ENCODE data around the gene EFNB2. TPM values are rescaled to one million over a fixed set of nuclear protein-coding genes. Genes with fewer than 3 reads are reported as not detected.
A peak's percentile ranks its signal among the peaks of the same experiment; 100 is the strongest.

The EFNB2 gene
- total RNA-seq, 4 donors from 2014 or later, result 8.8 to 65.3 (median 22.7) TPM

GRCh38 chr13:106478116-106478515, 57.3 kb downstream of the EFNB2 start:
- no peak for DNase-seq

GRCh38 chr13:106477303-106477702, 58.2 kb downstream of the EFNB2 start:
- Histone ChIP-seq H3K36me3 (no peaks in the 10 kb centered on the region), H3K9me3 (no peaks in the 10 kb centered on the region), H3K27ac (no peak overlapping the region), H3K4me3 (no peak overlapping the region), H3K4me1 (no peaks in the 10 kb centered on the region), H3K27me3 (no peaks in the 10 kb centered on the region)
- DNase-seq, result no peak
- intact Hi-C loops (cut with DNase I; ENCODE audit: low total_unique reads), result no loop called here
- TF ChIP-seq POLR2A (IDR thresholded peaks at IDR 0.05) (no peak), CTCF (IDR thresholded peaks at IDR 0.05) (no peak)

More at GRCh38 chr13:106478116-106478515, 57.3 kb downstream of the EFNB2 start:
- Histone ChIP-seq H3K36me3 (no peaks in the 10 kb centered on the region), H3K9me3 (no peaks in the 10 kb centered on the region), H3K27me3 (no peaks in the 10 kb centered on the region), H3K4me1 (no peaks in the 10 kb centered on the region), H3K27ac (no peak overlapping the region), H3K4me3 (no peak overlapping the region)
- intact Hi-C loops (cut with DNase I; ENCODE audit: low total_unique reads), result no loop called here
- TF ChIP-seq POLR2A (IDR thresholded peaks at IDR 0.05) (no peak), CTCF (IDR thresholded peaks at IDR 0.05) (no peak)

DNA sequence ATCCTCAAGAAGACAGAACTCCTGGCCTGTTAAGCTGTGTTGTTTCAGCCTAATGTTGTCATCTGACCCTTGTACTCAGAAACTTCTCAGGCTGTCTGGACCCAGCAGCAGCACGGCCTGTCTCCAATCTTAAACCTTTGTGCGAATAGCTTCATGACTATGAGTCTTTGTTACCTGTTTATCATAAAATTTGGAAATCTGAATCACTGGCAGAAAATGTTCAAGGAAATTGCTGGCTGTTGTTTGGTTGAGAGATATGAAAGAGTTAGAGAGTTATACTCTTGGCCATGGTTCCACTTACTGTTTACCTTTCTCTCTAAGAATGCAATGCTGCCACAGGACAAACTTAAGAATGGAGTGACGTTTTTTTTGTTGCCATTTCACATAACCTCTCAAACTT, 59.6 kb downstream of the EFNB2 start:
- intact Hi-C loops (cut with DNase I; ENCODE audit: low total_unique reads), result no loop called here
- no peaks in the 10 kb centered on the region for H3K4me1 ChIP-seq
- H3K27ac ChIP-seq, result no peak overlapping the region
- H3K27me3 ChIP-seq, result no peaks in the 10 kb centered on the region
- no peaks in the 10 kb centered on the region for H3K9me3 ChIP-seq
- no peak overlapping the region for H3K4me3 ChIP-seq
- H3K36me3 ChIP-seq, result no peaks in the 10 kb centered on the region
- TF ChIP-seq CTCF (IDR thresholded peaks at IDR 0.05), result no peak
- no peak for TF ChIP-seq POLR2A (IDR thresholded peaks at IDR 0.05)
- DNase-seq, result no peak

DNA sequence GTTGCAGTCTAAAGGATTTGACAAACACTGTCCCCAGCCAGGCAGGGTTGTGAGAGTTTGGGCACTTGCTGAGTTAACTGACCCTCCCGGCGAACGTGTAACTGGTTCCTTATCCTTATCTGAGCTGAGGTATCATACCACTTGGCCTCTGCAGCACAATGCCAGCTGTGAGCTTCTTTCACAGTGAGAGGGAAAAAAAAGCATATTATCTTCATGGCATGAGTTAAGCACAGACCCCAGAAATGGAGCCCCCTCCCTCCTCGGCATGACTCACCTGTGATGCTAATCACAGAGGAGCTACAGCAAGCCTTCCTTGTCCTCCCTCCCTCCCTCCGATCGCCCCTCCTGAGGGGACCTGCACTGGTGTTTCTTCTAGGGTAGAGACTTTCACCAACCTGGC, 60.5 kb downstream of the EFNB2 start:
- H3K27me3 ChIP-seq, result no peaks in the 10 kb centered on the region
- intact Hi-C loops (cut with DNase I; ENCODE audit: low total_unique reads), result no loop called here
- no peaks in the 10 kb centered on the region for H3K9me3 ChIP-seq
- no peaks in the 10 kb centered on the region for H3K4me1 ChIP-seq
- H3K36me3 ChIP-seq, result no peaks in the 10 kb centered on the region
- TF ChIP-seq CTCF (IDR thresholded peaks at IDR 0.05) (no peak), POLR2A (IDR thresholded peaks at IDR 0.05) (no peak)
- DNase-seq, result no peak
- H3K27ac ChIP-seq, result no peak overlapping the region
- no peak overlapping the region for H3K4me3 ChIP-seq

DNA sequence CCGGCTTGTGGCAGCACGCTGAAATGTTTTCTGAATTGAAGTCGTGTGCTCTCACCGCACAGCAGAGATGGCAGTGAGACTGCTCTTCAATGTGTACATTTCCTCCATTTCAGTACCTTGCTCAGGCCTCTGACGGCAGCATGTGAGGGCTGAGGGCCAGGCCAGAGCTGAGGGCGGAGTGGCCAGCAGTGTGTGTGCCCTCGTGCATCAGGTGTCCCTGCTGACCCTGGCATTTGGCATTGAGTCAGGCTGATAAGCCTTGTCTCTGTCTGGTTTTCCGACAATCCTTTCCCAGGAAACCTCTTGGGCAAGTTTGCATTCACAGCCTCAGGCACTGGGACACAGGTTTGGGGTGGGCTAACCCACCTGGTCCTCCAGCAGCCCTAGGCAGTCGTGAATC, 62.3 kb downstream of the EFNB2 start:
- H3K9me3 ChIP-seq, result no peaks in the 10 kb centered on the region
- H3K4me3 ChIP-seq, result no peak overlapping the region
- no peaks in the 10 kb centered on the region for H3K27me3 ChIP-seq
- no peak for TF ChIP-seq POLR2A (IDR thresholded peaks at IDR 0.05)
- no peaks in the 10 kb centered on the region for H3K4me1 ChIP-seq
- H3K36me3 ChIP-seq, result no peaks in the 10 kb centered on the region
- no peak for DNase-seq
- intact Hi-C loops (cut with DNase I; ENCODE audit: low total_unique reads), result no loop called here
- H3K27ac ChIP-seq, result no peak overlapping the region

DNA sequence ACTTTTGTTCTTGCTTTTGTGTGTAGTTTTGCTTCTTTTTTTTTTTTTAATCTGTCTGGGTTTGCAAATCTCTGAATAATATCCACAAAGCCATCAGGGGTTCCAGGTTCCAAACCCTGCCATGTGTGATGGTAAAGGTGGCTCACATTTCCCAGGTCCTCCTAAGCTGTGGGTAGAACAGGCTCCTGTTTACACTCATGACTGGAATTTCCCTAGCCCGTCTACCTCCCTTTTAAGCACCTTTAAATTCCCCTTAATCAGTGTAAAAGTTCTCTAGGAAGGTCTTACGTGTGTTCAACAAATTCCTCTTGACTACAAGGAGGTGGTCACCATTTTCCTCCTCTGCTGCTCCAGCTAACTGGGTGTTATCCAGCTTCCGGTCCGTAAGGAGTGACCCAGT, 62.8 kb downstream of the EFNB2 start:
- H3K36me3 ChIP-seq, result no peaks in the 10 kb centered on the region
- H3K9me3 ChIP-seq, result no peaks in the 10 kb centered on the region
- peak overlapping the region; percentile 4 to 5 for H3K27ac ChIP-seq
- H3K4me1 ChIP-seq, result no peaks in the 10 kb centered on the region
- no peaks in the 10 kb centered on the region for H3K27me3 ChIP-seq
- TF ChIP-seq CTCF (IDR thresholded peaks at IDR 0.05) (no peak), POLR2A (IDR thresholded peaks at IDR 0.05) (no peak)
- DNase-seq, result no peak
- intact Hi-C loops (cut with DNase I; ENCODE audit: low total_unique reads), result no loop called here
- no peak overlapping the region for H3K4me3 ChIP-seq
